Neuronal stem cell (in vitro differentiated cells): ENCODE results near the gene PGC.

Experiments
- DNase-seq: peaks from one replicate; pipeline ENCODE4 v3.0.0-alpha.2; 2013; ENCODE audit warnings: low spot score
- H2AFZ ChIP-seq: one replicate; pipeline ENCODE4 v1.6.1; 2013; ENCODE audit warnings: mild to moderate bottlenecking, low read length, inconsistent platforms
- H2AK5ac ChIP-seq: 2 replicates; pipeline ENCODE4 v1.6.1; 2013; ENCODE audit warnings: low read depth, mild to moderate bottlenecking, inconsistent platforms, low read length, moderate library complexity, mixed read lengths
- H2BK120ac ChIP-seq: 2 replicates; pipeline ENCODE4 v1.6.1; 2013; ENCODE audit warnings: low read depth, mild to moderate bottlenecking, inconsistent platforms, low read length, moderate library complexity, mixed read lengths
- H2BK12ac ChIP-seq: one replicate; pipeline ENCODE4 v1.6.1; 2013; ENCODE audit warnings: low read length, inconsistent platforms
- H2BK15ac ChIP-seq: 2 replicates; pipeline ENCODE4 v1.6.1; 2013; ENCODE audit warnings: mild to moderate bottlenecking, low read length, inconsistent platforms, mixed read lengths
- H2BK5ac ChIP-seq: one replicate; pipeline ENCODE4 v1.6.1; 2013; ENCODE audit warnings: inconsistent platforms, mild to moderate bottlenecking, low read length, moderate library complexity
- H3K14ac ChIP-seq: one replicate; pipeline ENCODE4 v1.6.1; 2013; ENCODE audit warnings: low read length, inconsistent platforms
- H3K18ac ChIP-seq: 2 replicates; pipeline ENCODE4 v1.6.1; 2013; ENCODE audit warnings: low read length, inconsistent platforms
- H3K23ac ChIP-seq: 2 replicates; pipeline ENCODE4 v1.6.1; 2013; ENCODE audit warnings: low read depth, mild to moderate bottlenecking, mixed read lengths, low read length, inconsistent platforms; ENCODE audit not compliant: poor library complexity
- H3K27ac ChIP-seq: replicated peaks from 3 replicates; pipeline ENCODE4 v1.5.1; 2013; ENCODE audit warnings: low read length, inconsistent platforms
- H3K27me3 ChIP-seq, 3 experiments: 2 replicates each; pipeline ENCODE4 v1.6.1; 2013; ENCODE audit warnings: low read length in 3 of 3, mild to moderate bottlenecking in 2 of 3, inconsistent platforms in 1 of 3, low read depth in 1 of 3, mixed read lengths in 1 of 3, moderate library complexity in 1 of 3; ENCODE audit not compliant: control insufficient read depth in 3 of 3, insufficient read depth in 3 of 3
- H3K36me3 ChIP-seq, 2 donors: replicated peaks in 1 of 2; 2 replicates each; pipeline ENCODE4 v1.6.1; 2013; ENCODE audit warnings: low read length in 2 of 2; ENCODE audit not compliant: control insufficient read depth in 2 of 2, insufficient read depth in 2 of 2
- H3K4ac ChIP-seq: 2 replicates; pipeline ENCODE4 v1.6.1; 2013; ENCODE audit warnings: inconsistent platforms, mild to moderate bottlenecking, low read length, moderate library complexity
- H3K4me1 ChIP-seq, 2 donors: 1 replicate in 1 of 2; 2 replicates in 1 of 2; pipeline ENCODE4 v1.6.1; 2013; ENCODE audit warnings: low read length in 2 of 2, low read depth in 1 of 2; ENCODE audit not compliant: control insufficient read depth in 2 of 2, insufficient read depth in 1 of 2
- H3K4me2 ChIP-seq: one replicate; pipeline ENCODE4 v1.6.1; 2013; ENCODE audit warnings: mild to moderate bottlenecking, low read length, inconsistent platforms; ENCODE audit not compliant: insufficient read depth, poor library complexity, severe bottlenecking
- H3K4me3 ChIP-seq, 2 donors: 2 replicates each; pipeline ENCODE4 v1.5.1; 2013; ENCODE audit warnings: low read length in 2 of 2, mild to moderate bottlenecking in 2 of 2, inconsistent platforms in 1 of 2, moderate library complexity in 1 of 2
- H3K79me1 ChIP-seq: one replicate; pipeline ENCODE4 v1.6.1; 2013; ENCODE audit warnings: low read depth, mild to moderate bottlenecking, inconsistent platforms, low read length, moderate library complexity
- H3K9ac ChIP-seq: one replicate; pipeline ENCODE4 v1.6.1; 2013; ENCODE audit warnings: mild to moderate bottlenecking, low read depth, low read length, inconsistent platforms; ENCODE audit not compliant: poor library complexity
- H3K9me3 ChIP-seq, 2 donors: replicated peaks in 1 of 2; 2 replicates each; pipeline versions ENCODE3 to v1.6.1; 2013; ENCODE audit warnings: low read length in 2 of 2, mild to moderate bottlenecking in 2 of 2, inconsistent platforms in 1 of 2, low read depth in 1 of 2, mixed read lengths in 1 of 2, moderate library complexity in 1 of 2; ENCODE audit not compliant: control insufficient read depth in 2 of 2, insufficient read depth in 1 of 2
- H4K8ac ChIP-seq: one replicate; pipeline ENCODE4 v1.6.1; 2013; ENCODE audit warnings: low read depth, mild to moderate bottlenecking, inconsistent platforms, low read length, moderate library complexity
- H4K91ac ChIP-seq: one replicate; pipeline ENCODE4 v1.6.1; 2013; ENCODE audit warnings: low read length, low read depth, mild to moderate bottlenecking, inconsistent platforms; ENCODE audit not compliant: poor library complexity
- WGBS, 2 donors: extraction: QIAGEN DNeasy Blood & Tissue Kit; methylation state at CpG; one replicate each; pipeline ENCODE4 v1.1.7; 2013; ENCODE audit warnings: missing lambda C conversion rate in 2 of 2, mixed read lengths in 1 of 2; ENCODE audit not compliant: insufficient read length in 2 of 2, insufficient replicate concordance in 1 of 2; ENCODE audit errors: extremely low coverage in 2 of 2; 5-methylcytosine and 5-hydroxymethylcytosine counted together

Gene PGC

GRCh38 chr6:41735427-41736185 lies 11.6 kb downstream of the PGC start, which contains the start of gene TFEB:
TSS of gene TFEB (minus strand) at chr6:41735608. CDS start at chr6:41691213, 44,395 bp downstream.
- no peak within 1 kb of the TSS for H2BK15ac ChIP-seq

GRCh38 chr6:41734666-41735426 lies 12.4 kb downstream of the PGC start:
- H3K4me2 ChIP-seq = peak overlapping the region; percentile 94
- H2AFZ ChIP-seq = peak overlapping the region; percentile 97
- H3K27ac ChIP-seq = no peak overlapping the region
- H2BK120ac ChIP-seq = no peak overlapping the region
- H3K27me3 ChIP-seq = peaks cover 0 to 44% (median 24%) of the 10 kb centered on the region in 3 experiments
- H2BK5ac ChIP-seq = no peak overlapping the region
- H2BK12ac ChIP-seq = no peak overlapping the region
- peak overlapping the region; percentile 71 for H3K9ac ChIP-seq
- no peak overlapping the region for H2BK15ac ChIP-seq
- no peak overlapping the region for H4K91ac ChIP-seq
- peaks cover 11 to 23% of the 10 kb centered on the region in 2 donors for H3K4me1 ChIP-seq
- H3K18ac ChIP-seq = peak overlapping the region; percentile 77
- H3K9me3 ChIP-seq = no peaks in the 10 kb centered on the region
- no peak overlapping the region for H2AK5ac ChIP-seq
- no peaks in the 10 kb centered on the region for H3K79me1 ChIP-seq
- no peak overlapping the region for H3K14ac ChIP-seq
- H3K4me3 ChIP-seq = peak overlapping the region; percentile 51 to 83
- no peaks in the 10 kb centered on the region for H3K36me3 ChIP-seq
- H3K23ac ChIP-seq = peak overlapping the region; percentile 62
- H4K8ac ChIP-seq = no peak overlapping the region
- WGBS, 2 donors = no CpG with 5 or more reads among the region's 76 CpGs
- H3K4ac ChIP-seq = no peak overlapping the region
- DNase-seq = peak; percentile 39

More at GRCh38 chr6:41735427-41736185, 11.6 kb downstream of the PGC start, which contains the start of gene TFEB:
- peak within 1 kb of the TSS; percentile 62 for H3K23ac ChIP-seq
- H3K4me2 ChIP-seq = peak within 1 kb of the TSS; percentile 94
- H2AFZ ChIP-seq = peak within 1 kb of the TSS; percentile 97
- H3K9ac ChIP-seq = peak within 1 kb of the TSS; percentile 71
- no peaks in the 10 kb centered on the region for H3K9me3 ChIP-seq
- no peak within 1 kb of the TSS for H4K91ac ChIP-seq
- no peak within 1 kb of the TSS for H3K4ac ChIP-seq
- no peak within 1 kb of the TSS for H2BK120ac ChIP-seq
- peak within 1 kb of the TSS; percentile 51 to 83 for H3K4me3 ChIP-seq
- peak within 1 kb of the TSS; percentile 77 for H3K18ac ChIP-seq
- no CpG with 5 or more reads among the region's 50 CpGs for WGBS, 2 donors
- peaks cover 0 to 44% (median 24%) of the 10 kb centered on the region in 3 experiments for H3K27me3 ChIP-seq
- peaks cover 11 to 23% of the 10 kb centered on the region in 2 donors for H3K4me1 ChIP-seq
- H3K27ac ChIP-seq = peak within 1 kb of the TSS; percentile 39
- DNase-seq = peak; percentile 90
- H2BK12ac ChIP-seq = no peak within 1 kb of the TSS
- H2BK5ac ChIP-seq = peak within 1 kb of the TSS; percentile 62
- H3K14ac ChIP-seq = no peak within 1 kb of the TSS
- peak within 1 kb of the TSS; percentile 51 for H2AK5ac ChIP-seq
- no peak within 1 kb of the TSS for H4K8ac ChIP-seq
- H3K36me3 ChIP-seq = no peaks in the 10 kb centered on the region
- H3K79me1 ChIP-seq = no peaks in the 10 kb centered on the region

GRCh38 chr6:41733707-41734665 lies 13.2 kb downstream of the PGC start:
- H4K8ac ChIP-seq = no peak overlapping the region
- no peak overlapping the region for H3K27ac ChIP-seq
- no peaks in the 10 kb centered on the region for H3K9me3 ChIP-seq
- peak; percentile 69 for DNase-seq
- H3K36me3 ChIP-seq = no peaks in the 10 kb centered on the region
- H3K4me2 ChIP-seq = peak overlapping the region; percentile 94
- H3K18ac ChIP-seq = peak overlapping the region; percentile 87
- H3K27me3 ChIP-seq = peaks cover 0 to 50% (median 24%) of the 10 kb centered on the region in 3 experiments
- no peak overlapping the region for H3K4ac ChIP-seq
- H2AK5ac ChIP-seq = peak overlapping the region; percentile 15
- peaks cover 11 to 19% of the 10 kb centered on the region in 2 donors for H3K4me1 ChIP-seq
- peak overlapping the region; percentile 97 for H2AFZ ChIP-seq
- H3K4me3 ChIP-seq = peak overlapping the region; percentile 51 to 83
- no peak overlapping the region for H3K14ac ChIP-seq
- H2BK120ac ChIP-seq = no peak overlapping the region
- peak overlapping the region; percentile 37 for H3K23ac ChIP-seq
- peak overlapping the region; percentile 25 for H2BK15ac ChIP-seq
- no peak overlapping the region for H2BK5ac ChIP-seq
- no peaks in the 10 kb centered on the region for H3K79me1 ChIP-seq
- no peak overlapping the region for H2BK12ac ChIP-seq
- no CpG with 5 or more reads among the region's 73 CpGs for WGBS, 2 donors
- no peak overlapping the region for H4K91ac ChIP-seq
- H3K9ac ChIP-seq = peak overlapping the region; percentile 82
